Lower lobe of right lung (tissue), 2 donors: Measurements from ENCODE around the gene ELMO2. TPM values are rescaled to one million over a fixed set of nuclear protein-coding genes. Genes with fewer than 3 reads are reported as not detected.
A peak's percentile ranks its signal among the peaks of the same experiment; 100 is the strongest.

Source experiments
- ATAC-seq, 2 donors: fragments of 200-7000 bp; cut with Tn5 transposase; one replicate each; pipeline ENCODE4 v1.9.1; 2020 to 2022; ENCODE audit warnings: mild to moderate bottlenecking in 2 of 2, moderate library complexity in 2 of 2
- DNase-seq: peaks from one replicate; pipeline ENCODE4 v3.0.0-alpha.2; 2020
- H3K27ac ChIP-seq: fragments of 200-600 bp; one replicate; pipeline ENCODE4 v1.8.0; 2022
- H3K27me3 ChIP-seq: fragments of 200-600 bp; one replicate; pipeline ENCODE4 v1.8.0; 2022; ENCODE audit warnings: low read depth
- H3K36me3 ChIP-seq: fragments of 200-600 bp; one replicate; pipeline ENCODE4 v1.8.0; 2022; ENCODE audit warnings: mild to moderate bottlenecking
- H3K4me1 ChIP-seq: fragments of 200-600 bp; one replicate; pipeline ENCODE4 v1.8.0; 2022
- H3K4me3 ChIP-seq: fragments of 200-600 bp; one replicate; pipeline ENCODE4 v1.8.0; 2022; ENCODE audit warnings: mild to moderate bottlenecking
- H3K9me3 ChIP-seq: fragments of 200-600 bp; one replicate; pipeline ENCODE4 v1.8.0; 2022
- intact Hi-C: fragments of 100-400 bp; cut with DNase I; formaldehyde crosslinking; loops from one replicate; pipeline ENCODE4 v1.11.0; 2022
- total RNA-seq: library from RNA; stranded (reverse); fragmentation: NEBNext Ultra II Directional; extraction: Animal tissue kit (Norgen Biotek cat#: 25700); gene quantifications from one replicate; pipeline ENCODE4 v1.2.1, GENCODE V29; 2021
- TF ChIP-seq, protein P1 (sequence below): fragments of 200-600 bp; IDR thresholded peaks from one replicate; pipeline ENCODE4 v1.8.0; 2022; ENCODE audit warnings: antibody characterized with exemption, mild to moderate bottlenecking
- donor health status: DM: no; HTN: yes; CAD: no; lungs with severe emphysema.

The ELMO2 gene
- total RNA-seq, 1 donor from 2014 or later = 61.9 TPM

DNA sequence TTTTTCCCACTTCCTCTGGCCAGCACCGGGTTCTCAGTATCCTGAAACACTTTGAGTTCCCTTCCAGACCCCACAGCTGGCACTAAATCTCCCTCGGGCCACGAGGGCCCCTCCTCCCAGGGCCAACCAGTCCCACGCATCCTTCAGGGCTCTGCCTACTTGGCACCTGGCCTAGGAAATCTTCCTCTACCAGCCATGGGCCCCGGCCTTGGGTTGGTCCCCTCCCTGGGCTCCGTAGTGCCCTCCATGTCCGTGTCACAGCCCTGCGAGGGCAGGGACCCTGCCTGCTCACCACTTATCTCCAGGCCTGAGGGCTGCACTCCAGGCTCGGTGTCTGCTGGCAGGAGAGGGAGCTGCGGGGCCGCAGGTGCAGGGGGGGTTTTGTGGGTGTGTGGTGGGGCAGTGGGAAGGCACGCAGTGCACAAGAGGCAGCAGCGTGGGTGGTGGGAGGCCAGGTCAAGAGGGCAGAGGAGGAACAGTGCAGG, 49.3 kb downstream of the ELMO2 start:
- no peak overlapping the region for H3K4me3 ChIP-seq
- DNase-seq (no peak), ATAC-seq (peak; percentile 43 to 65)
- H3K27ac ChIP-seq = no peak overlapping the region
- peaks cover 45% of the 10 kb centered on the region for H3K36me3 ChIP-seq
- TF ChIP-seq, protein P1, sequence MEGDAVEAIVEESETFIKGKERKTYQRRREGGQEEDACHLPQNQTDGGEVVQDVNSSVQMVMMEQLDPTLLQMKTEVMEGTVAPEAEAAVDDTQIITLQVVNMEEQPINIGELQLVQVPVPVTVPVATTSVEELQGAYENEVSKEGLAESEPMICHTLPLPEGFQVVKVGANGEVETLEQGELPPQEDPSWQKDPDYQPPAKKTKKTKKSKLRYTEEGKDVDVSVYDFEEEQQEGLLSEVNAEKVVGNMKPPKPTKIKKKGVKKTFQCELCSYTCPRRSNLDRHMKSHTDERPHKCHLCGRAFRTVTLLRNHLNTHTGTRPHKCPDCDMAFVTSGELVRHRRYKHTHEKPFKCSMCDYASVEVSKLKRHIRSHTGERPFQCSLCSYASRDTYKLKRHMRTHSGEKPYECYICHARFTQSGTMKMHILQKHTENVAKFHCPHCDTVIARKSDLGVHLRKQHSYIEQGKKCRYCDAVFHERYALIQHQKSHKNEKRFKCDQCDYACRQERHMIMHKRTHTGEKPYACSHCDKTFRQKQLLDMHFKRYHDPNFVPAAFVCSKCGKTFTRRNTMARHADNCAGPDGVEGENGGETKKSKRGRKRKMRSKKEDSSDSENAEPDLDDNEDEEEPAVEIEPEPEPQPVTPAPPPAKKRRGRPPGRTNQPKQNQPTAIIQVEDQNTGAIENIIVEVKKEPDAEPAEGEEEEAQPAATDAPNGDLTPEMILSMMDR = no peak
- intact Hi-C loops = no loop called here
- no peaks in the 10 kb centered on the region for H3K27me3 ChIP-seq
- peaks cover 36% of the 10 kb centered on the region for H3K4me1 ChIP-seq
- no peaks in the 10 kb centered on the region for H3K9me3 ChIP-seq

DNA sequence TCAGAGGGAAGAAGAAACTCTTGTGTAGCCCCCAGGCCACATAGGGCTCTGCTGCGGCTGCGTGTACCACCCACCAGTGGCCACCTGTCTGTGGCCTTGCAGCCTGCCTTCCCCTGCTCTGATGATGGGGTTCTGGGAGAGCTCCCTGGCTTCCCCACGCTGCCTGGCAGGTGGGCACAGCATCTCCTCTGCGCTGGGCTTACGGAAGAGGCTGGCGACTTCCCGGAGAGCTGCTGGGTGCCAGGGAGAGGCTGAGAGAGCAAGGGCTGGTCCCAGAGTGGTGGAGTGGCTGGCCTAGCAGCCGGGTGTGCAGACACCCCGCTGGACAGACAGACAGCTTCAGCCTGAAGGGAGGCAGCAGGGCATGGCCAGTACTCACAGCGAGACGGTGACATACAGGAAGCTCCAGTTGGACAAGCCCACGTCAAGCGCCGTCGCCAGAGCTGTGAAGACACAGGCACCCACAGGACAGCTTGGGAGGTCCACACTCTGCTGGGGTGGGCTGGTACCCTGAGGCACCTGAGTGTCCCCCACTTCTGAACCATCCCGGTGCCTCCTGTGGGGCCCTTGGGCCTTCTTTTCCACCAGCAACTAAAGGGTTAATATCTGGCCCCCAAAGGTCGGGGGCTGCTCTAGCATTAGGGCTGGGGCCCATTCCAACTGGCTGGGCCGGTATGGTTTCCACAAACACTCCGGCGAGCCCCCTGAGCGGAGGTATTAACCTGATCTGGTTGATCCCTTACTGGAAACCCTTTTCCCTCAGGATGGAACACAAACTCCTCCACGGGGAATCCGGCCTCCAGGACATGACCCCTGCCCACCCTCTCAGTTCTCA, 50.0 kb downstream of the ELMO2 start:
- Histone ChIP-seq H3K9me3 (no peaks in the 10 kb centered on the region), H3K27ac (no peak overlapping the region), H3K27me3 (no peaks in the 10 kb centered on the region), H3K4me1 (peaks cover 29% of the 10 kb centered on the region), H3K4me3 (no peak overlapping the region), H3K36me3 (peaks cover 48% of the 10 kb centered on the region)
- no peak for ATAC-seq
- intact Hi-C loops = no loop called here
- TF ChIP-seq, protein P1 = no peak
- DNase-seq = no peak

DNA sequence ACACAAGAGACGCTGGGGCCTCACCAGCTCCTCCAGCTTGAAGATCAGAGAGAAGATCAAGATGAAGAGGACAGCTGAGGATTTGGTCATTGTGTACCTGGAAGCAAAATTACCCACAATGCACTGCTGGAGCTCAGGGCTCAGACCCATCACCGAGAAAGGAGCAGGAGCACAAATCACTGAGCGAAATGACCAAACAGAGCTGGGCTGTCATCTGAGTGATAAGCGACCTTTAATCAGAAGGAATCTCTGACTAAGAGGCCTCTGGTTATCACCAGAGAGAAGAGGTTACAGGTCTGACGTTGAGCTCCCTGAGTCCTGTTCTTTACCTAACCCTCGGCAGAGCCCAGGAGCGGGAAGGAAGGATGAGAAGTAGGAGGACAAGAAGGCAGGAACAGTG, 50.6 kb downstream of the ELMO2 start:
- H3K9me3 ChIP-seq = no peaks in the 10 kb centered on the region
- no peak for ATAC-seq
- no peak for DNase-seq
- TF ChIP-seq, protein P1 = no peak
- H3K27me3 ChIP-seq = no peaks in the 10 kb centered on the region
- H3K36me3 ChIP-seq = peaks cover 53% of the 10 kb centered on the region
- intact Hi-C loops = no loop called here
- H3K27ac ChIP-seq = no peak overlapping the region
- no peak overlapping the region for H3K4me3 ChIP-seq
- peaks cover 23% of the 10 kb centered on the region for H3K4me1 ChIP-seq

DNA sequence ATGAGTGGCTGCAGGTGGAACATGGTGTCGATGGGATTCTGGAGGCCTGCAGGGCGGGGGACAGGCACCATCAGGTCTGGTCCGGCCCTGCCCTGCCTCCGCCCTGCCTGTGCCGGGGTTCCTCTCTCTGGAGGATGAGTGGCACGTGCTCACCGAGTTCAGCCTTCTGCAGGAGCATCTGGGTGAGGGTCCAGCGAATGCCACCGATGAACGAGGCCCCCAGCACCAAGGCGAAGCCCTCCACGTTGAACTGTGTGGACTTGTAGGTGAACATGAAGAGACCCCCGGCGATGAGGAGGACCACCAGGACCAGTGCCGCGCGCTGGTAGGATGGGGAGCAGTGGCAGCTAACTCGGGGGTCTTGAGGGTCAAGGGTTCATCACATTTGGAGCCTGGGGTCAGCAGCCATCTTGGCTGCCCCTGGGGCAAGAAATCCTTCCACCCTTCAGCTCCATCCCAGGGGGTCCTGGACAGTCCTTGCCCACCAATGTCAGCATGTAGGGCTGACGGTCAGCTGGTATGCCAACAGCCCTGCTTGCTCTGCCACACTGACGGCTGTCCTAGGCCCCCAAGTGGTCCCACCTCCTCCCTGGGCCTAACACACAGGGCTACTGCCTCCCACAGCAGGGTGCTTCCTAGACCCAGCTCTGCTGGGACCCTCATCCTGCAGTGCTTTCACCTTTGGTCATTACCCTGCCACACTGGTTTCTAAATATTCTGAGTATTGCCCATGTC, 51.3 kb downstream of the ELMO2 start:
- intact Hi-C loops = no loop called here
- no peak overlapping the region for H3K27ac ChIP-seq
- ATAC-seq = no peak
- DNase-seq = no peak
- TF ChIP-seq, protein P1 = no peak
- H3K36me3 ChIP-seq = peaks cover 58% of the 10 kb centered on the region
- H3K9me3 ChIP-seq = no peaks in the 10 kb centered on the region
- H3K4me1 ChIP-seq = peaks cover 21% of the 10 kb centered on the region
- H3K27me3 ChIP-seq = no peaks in the 10 kb centered on the region
- H3K4me3 ChIP-seq = no peak overlapping the region

GRCh38 chr20:46354207-46354555, 52.2 kb downstream of the ELMO2 start:
- Histone ChIP-seq H3K36me3 (peaks cover 52% of the 10 kb centered on the region), H3K4me1 (peaks cover 21% of the 10 kb centered on the region), H3K9me3 (no peaks in the 10 kb centered on the region), H3K4me3 (no peak overlapping the region), H3K27me3 (no peaks in the 10 kb centered on the region), H3K27ac (no peak overlapping the region)
- ATAC-seq (no peak), DNase-seq (peak; percentile 9)
- TF ChIP-seq, protein P1 = no peak
- intact Hi-C loops = no loop called here
